Mesodermal cell (in vitro differentiated cells): Measurements from ENCODE around the gene KLRF1.
"Not testable (repeated sequence)": the region's sequence is repeated elsewhere in the genome, so short reads cannot be mapped to it uniquely, and the experiment has no call there.

Experiments used
- H3K27ac ChIP-seq: 2 replicates; pipeline ENCODE4 v1.7.0; 2013; ENCODE audit warnings: mild to moderate bottlenecking, low read depth, low read length, moderate library complexity; ENCODE audit not compliant: severe bottlenecking
- H3K36me3 ChIP-seq: 2 replicates; pipeline ENCODE4 v1.7.1; 2013; ENCODE audit warnings: mild to moderate bottlenecking, low read length, moderate library complexity; ENCODE audit not compliant: control insufficient read depth, insufficient read depth
- H3K4me1 ChIP-seq: one replicate; pipeline ENCODE4 v1.7.1; 2013; ENCODE audit warnings: mild to moderate bottlenecking, low read length; ENCODE audit not compliant: insufficient read depth, control insufficient read depth, poor library complexity, severe bottlenecking
- H3K4me3 ChIP-seq: 2 replicates; pipeline ENCODE4 v1.7.0; 2013; ENCODE audit warnings: low read length, control low read depth, mild to moderate bottlenecking; ENCODE audit not compliant: insufficient read depth, poor library complexity, severe bottlenecking; ENCODE audit errors: extremely low read depth
- H3K9me3 ChIP-seq: 2 replicates; pipeline ENCODE4 v1.7.1; 2013; ENCODE audit warnings: mild to moderate bottlenecking, low read length, moderate library complexity; ENCODE audit not compliant: control insufficient read depth
- WGBS, 2 experiments: methylation state at CpG; one replicate each; pipeline ENCODE4 v1.1.5; 2013; ENCODE audit warnings: missing lambda C conversion rate in 2 of 2; ENCODE audit not compliant: insufficient coverage in 2 of 2; 5-methylcytosine and 5-hydroxymethylcytosine counted together

KLRF1 gene

DNA sequence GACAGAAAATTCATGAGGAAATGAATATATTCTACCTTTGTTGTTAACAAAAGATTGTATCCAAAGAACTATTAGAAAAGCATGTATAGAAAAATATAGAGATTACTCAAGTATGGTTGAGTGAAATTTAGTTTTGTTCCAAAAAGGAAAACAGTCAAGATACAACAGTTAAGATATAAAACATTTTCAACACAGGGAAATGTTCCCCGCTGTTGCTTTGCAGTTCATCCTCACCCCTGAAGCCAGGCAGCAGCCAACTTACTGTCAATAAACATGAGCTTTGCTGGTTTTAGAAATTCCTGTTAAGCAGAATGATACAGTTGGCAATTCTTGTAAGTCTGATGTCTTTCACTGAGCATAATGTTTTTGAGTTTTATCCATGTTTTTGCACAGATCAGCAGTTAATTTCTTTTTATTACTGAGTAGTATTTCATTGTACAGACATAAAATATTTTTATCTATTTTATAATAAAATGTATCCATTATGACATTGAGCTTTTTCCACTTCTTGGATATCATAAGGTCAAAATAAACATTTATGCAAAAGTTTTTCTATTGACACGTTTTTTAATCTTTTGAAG, 43.1 kb downstream of the KLRF1 start:
- Histone ChIP-seq H3K27ac (no peak overlapping the region), H3K9me3 (no peaks in the 10 kb centered on the region), H3K36me3 (no peaks in the 10 kb centered on the region), H3K4me1 (no peaks in the 10 kb centered on the region), H3K4me3 (no peak overlapping the region)
- WGBS, 2 experiments: 100% methylated on average over 1 of the region's 2 CpGs; no CpG with 5 or more reads in 1 of the 2 experiments

DNA sequence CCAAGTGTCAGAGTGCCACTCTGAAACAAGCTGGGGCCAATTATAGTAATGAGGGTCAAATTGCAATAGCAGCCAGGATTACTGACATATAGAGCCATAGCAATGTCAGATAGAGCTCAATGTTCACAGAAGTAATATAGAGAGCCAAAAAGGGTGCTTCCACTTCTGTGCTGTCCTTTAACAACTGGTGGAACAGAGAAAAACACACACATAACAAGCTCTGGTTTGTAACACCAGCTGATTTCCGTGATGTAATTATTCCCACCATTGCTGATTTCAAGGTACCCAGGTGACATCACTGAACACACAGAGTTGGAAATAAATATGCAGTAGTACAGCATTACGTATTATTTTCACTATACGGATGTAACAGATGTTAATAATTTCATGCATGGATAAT, 44.9 kb downstream of the KLRF1 start:
- Histone ChIP-seq H3K36me3 (no peaks in the 10 kb centered on the region), H3K9me3 (no peaks in the 10 kb centered on the region), H3K4me3 (no peak overlapping the region), H3K27ac (no peak overlapping the region), H3K4me1 (no peaks in the 10 kb centered on the region)
- WGBS, 2 experiments: no CpG with 5 or more reads among the region's 3 CpGs

GRCh38 chr12:9872742-9873141, 45.5 kb downstream of the KLRF1 start:
- Histone ChIP-seq H3K4me3 (no peak overlapping the region), H3K9me3 (no peaks in the 10 kb centered on the region), H3K36me3 (no peaks in the 10 kb centered on the region), H3K27ac (no peak overlapping the region), H3K4me1 (no peaks in the 10 kb centered on the region)
- WGBS, 2 experiments: 85 to 95% methylated on average over 9 to 11 of the region's 11 CpGs

GRCh38 chr12:9876120-9876519, 48.8 kb downstream of the KLRF1 start:
- not testable (repeated sequence) for H3K36me3 ChIP-seq, H3K4me1 ChIP-seq, H3K4me3 ChIP-seq, H3K27ac ChIP-seq, H3K9me3 ChIP-seq
- WGBS, 2 experiments: 91 to 92% methylated on average over 6 to 15 of the region's 26 CpGs

DNA sequence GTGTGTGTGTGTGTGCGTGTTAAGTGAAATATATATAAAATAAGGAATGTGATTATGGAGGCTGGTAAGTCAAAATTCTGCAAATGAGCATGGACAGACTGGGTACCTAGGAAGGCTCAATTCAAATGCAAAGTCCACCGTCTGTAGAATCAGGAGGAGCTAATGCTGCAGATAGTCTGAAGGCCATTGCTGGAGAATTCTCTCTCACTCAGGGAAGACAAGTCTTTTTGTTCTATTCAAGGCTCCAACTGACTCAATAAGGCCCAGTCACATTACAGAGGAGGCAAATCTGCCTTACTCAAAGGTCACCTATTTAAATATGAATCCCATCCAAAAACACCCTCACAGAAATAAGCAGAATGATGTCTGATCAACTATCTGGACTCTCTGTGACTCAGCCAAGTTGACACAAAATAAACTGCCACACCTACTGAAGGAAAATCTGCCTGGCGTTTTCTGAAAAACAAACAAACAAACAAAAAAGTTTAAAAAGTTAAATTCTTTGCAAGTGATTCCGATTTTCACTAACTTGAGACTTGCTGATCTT, 53.3 kb downstream of the KLRF1 start:
- no peak overlapping the region for H3K4me3 ChIP-seq
- WGBS, 2 experiments: 66 to 89% methylated on average over 3 to 4 of the region's 4 CpGs
- no peak overlapping the region for H3K27ac ChIP-seq
- H3K36me3 ChIP-seq: no peaks in the 10 kb centered on the region
- H3K4me1 ChIP-seq: no peaks in the 10 kb centered on the region
- no peaks in the 10 kb centered on the region for H3K9me3 ChIP-seq

- Histone ChIP-seq H3K36me3 (no peaks in the 10 kb centered on the region), H3K4me3 (no peak within 1 kb of the TSS), H3K9me3 (no peaks in the 10 kb centered on the region), H3K27ac (no peak within 1 kb of the TSS), H3K4me1 (no peaks in the 10 kb centered on the region)
- WGBS, 2 experiments: no CpG with 5 or more reads among the region's 3 CpGs
Observed at GRCh38 chr12:9881246-9881645, 54.0 kb downstream of the KLRF1 start, which contains the start of gene KLRF2. TSS of gene KLRF2 (plus strand) at chr12:9881489. CDS start at chr12:9881596, 107 bp downstream.

DNA sequence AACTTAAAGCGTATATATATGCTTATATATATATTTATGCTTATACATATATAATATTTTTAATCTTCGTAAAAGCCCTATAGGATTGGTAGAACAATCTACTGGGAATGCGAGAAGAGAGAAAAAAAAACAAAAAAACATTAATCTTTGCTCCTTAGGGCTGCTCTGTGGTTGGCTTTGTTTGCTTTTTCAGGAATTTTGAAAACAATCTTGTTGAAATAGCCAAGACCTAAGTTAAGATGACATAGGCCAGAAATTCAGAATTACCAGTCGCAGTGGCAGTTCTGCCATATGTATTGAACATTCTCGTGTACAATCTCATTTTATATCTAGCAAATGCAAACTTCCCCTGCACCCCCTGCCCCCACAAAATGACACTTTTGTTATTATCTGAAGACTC, 54.7 kb downstream of the KLRF1 start:
- WGBS, 2 experiments: 94 to 100% methylated on average over 2 of the region's 5 CpGs
- Histone ChIP-seq H3K4me1 (no peaks in the 10 kb centered on the region), H3K36me3 (no peaks in the 10 kb centered on the region), H3K27ac (no peak overlapping the region), H3K4me3 (no peak overlapping the region), H3K9me3 (no peaks in the 10 kb centered on the region)

GRCh38 chr12:9883175-9883574, 55.9 kb downstream of the KLRF1 start:
- Histone ChIP-seq H3K27ac (no peak overlapping the region), H3K4me3 (no peak overlapping the region), H3K4me1 (no peaks in the 10 kb centered on the region), H3K36me3 (no peaks in the 10 kb centered on the region), H3K9me3 (no peaks in the 10 kb centered on the region)

DNA sequence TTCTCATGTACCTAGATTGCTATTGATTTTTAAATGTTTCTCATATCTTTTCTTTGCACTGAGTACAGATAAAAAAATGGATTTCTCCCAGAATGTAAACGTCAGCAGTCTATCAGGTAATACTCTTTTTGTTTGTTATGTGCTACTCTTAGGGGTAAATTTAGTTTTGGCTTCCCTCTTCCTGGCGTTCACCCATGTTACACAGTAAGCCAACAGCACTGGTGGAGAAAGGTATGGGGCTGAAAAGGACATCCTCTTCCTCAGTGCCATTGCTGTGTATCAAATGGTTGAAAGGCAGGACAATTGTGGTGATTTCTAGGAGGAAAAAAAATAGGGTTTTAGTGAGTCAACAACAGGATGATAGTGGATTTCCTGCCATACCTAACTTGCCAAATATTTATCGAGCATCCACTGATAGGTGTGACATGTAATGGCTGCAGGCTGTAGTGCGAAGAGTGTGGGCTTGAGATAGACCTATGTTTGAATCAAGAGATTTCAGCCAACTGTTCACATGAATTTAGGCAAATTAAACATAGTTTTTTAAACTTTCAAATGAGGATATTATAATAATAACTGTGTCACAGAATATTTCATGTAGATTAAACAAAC, 61.5 kb downstream of the KLRF1 start:
- Histone ChIP-seq H3K36me3 (no peaks in the 10 kb centered on the region), H3K9me3 (no peaks in the 10 kb centered on the region), H3K4me1 (no peaks in the 10 kb centered on the region), H3K4me3 (no peak overlapping the region), H3K27ac (no peak overlapping the region)
- WGBS, 2 experiments: 83% methylated on average over 1 of the region's 4 CpGs; no CpG with 5 or more reads in 1 of the 2 experiments
